IMR-90 (cell line): ENCODE results near the gene CD44.

ENCODE experiments used
- CHD1 ChIP-seq: IDR thresholded peaks from 2 replicates; pipeline ENCODE4 v1.6.1; 2012; ENCODE audit warnings: low read depth, low read length, improper control_type of control experiment
- FOS ChIP-seq: fragments of 150-350 bp; IDR thresholded peaks from 2 replicates; pipeline ENCODE4 v1.6.1; 2016; ENCODE audit warnings: low read depth, low read length
- RAD21 ChIP-seq: IDR thresholded peaks from 2 replicates; pipeline ENCODE4 v1.6.1; 2012; ENCODE audit warnings: low read length, improper control_type of control experiment
- RFX5 ChIP-seq: IDR thresholded peaks from 2 replicates; pipeline ENCODE4 v1.8.0; 2012; ENCODE audit warnings: low read depth, mild to moderate bottlenecking, low read length, moderate library complexity
- SMC3 ChIP-seq: fragments of 150-350 bp; IDR thresholded peaks from 2 replicates; pipeline ENCODE4 v1.6.1; 2016; ENCODE audit warnings: low read depth, mild to moderate bottlenecking, antibody characterized with exemption, low read length, moderate library complexity
- TF ChIP-seq, protein P1 (sequence below): conservative IDR thresholded peaks from 2 replicates; pipeline ENCODE4 v1.5.1; 2012; ENCODE audit warnings: mild to moderate bottlenecking, low read depth, low read length, improper control_type of control experiment
- TF ChIP-seq, protein P2 (sequence below): fragments of 150-350 bp; IDR thresholded peaks from 2 replicates; pipeline ENCODE4 v1.6.1; 2016; ENCODE audit warnings: low read depth, mild to moderate bottlenecking, low read length, moderate library complexity, borderline replicate concordance

DNA sequence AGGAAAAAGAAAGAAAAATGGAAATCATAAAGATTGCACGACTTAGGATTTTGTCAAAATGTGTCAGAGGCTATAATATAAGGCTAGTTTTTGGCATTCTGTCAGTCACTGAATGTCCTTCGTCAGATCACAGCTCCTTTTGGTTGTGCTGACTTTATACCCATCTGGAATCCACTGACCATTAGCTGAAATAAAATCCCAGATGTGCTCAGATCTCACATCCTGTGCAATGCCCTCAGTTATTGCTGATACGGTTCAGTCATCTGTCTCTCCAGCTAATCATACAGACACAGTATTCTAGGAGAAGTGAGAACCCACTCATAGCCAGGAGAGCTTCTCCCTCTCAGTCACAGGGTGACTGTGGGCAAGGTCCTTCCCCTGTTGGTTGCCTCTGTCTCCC lies 11.5 kb downstream of the CD44 start:
- TF ChIP-seq FOS (no peak), SMC3 (no peak), RFX5 (no peak), CHD1 (no peak), RAD21 (no peak)
- TF ChIP-seq, protein P1, sequence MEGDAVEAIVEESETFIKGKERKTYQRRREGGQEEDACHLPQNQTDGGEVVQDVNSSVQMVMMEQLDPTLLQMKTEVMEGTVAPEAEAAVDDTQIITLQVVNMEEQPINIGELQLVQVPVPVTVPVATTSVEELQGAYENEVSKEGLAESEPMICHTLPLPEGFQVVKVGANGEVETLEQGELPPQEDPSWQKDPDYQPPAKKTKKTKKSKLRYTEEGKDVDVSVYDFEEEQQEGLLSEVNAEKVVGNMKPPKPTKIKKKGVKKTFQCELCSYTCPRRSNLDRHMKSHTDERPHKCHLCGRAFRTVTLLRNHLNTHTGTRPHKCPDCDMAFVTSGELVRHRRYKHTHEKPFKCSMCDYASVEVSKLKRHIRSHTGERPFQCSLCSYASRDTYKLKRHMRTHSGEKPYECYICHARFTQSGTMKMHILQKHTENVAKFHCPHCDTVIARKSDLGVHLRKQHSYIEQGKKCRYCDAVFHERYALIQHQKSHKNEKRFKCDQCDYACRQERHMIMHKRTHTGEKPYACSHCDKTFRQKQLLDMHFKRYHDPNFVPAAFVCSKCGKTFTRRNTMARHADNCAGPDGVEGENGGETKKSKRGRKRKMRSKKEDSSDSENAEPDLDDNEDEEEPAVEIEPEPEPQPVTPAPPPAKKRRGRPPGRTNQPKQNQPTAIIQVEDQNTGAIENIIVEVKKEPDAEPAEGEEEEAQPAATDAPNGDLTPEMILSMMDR, result no peak
- TF ChIP-seq, protein P2, sequence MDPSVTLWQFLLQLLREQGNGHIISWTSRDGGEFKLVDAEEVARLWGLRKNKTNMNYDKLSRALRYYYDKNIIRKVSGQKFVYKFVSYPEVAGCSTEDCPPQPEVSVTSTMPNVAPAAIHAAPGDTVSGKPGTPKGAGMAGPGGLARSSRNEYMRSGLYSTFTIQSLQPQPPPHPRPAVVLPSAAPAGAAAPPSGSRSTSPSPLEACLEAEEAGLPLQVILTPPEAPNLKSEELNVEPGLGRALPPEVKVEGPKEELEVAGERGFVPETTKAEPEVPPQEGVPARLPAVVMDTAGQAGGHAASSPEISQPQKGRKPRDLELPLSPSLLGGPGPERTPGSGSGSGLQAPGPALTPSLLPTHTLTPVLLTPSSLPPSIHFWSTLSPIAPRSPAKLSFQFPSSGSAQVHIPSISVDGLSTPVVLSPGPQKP, result no peak
